ENCODE data around the gene CCDC93.
"Not testable (repeated sequence)": the region's sequence is repeated elsewhere in the genome, so short reads cannot be mapped to it uniquely, and the experiment has no call there.

The CCDC93 gene

DNA sequence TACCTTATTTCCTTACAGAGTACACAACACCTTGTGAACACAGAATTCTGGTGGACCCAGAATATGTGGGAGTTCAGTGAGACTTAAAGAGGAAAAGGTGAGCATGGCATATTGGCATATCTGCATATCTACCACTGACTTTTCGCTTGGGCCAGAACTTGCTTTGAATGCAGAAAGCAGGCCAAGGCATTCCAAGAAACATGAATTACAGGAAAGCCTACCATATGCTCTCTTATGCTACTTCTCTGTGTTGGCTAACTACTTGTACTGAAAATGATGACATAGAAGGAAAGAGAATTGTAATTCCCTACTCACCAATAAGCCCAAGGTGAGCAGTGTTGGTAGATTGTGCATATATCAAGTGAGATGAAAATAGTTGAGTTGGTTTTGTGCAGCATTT is 31.4 kb upstream of the CCDC93 start:
- no peak for DNase-seq

DNA sequence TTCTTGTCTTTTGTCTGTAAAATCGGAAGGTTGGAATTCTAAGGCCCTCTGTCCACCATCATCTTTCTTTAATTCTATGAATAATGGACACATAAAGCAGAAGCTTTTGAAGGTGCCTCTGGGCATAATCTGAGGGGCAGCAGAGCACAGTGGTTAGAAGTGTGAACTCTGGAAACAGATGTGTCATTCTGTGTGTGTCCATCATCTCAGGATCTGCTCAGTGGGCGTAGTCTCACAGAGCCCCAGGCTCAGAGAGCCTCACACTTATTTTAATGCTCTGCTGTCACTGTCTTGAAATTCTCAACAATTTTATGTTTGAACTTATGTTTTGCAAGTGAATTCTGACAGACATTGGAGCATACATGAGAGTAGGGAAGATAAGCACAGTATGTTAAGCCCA is 31.0 kb upstream of the CCDC93 start:
- no peak for DNase-seq

GRCh38 chr2:118044103-118044716 is 30.3 kb upstream of the CCDC93 start:
- no peak for DNase-seq

DNA sequence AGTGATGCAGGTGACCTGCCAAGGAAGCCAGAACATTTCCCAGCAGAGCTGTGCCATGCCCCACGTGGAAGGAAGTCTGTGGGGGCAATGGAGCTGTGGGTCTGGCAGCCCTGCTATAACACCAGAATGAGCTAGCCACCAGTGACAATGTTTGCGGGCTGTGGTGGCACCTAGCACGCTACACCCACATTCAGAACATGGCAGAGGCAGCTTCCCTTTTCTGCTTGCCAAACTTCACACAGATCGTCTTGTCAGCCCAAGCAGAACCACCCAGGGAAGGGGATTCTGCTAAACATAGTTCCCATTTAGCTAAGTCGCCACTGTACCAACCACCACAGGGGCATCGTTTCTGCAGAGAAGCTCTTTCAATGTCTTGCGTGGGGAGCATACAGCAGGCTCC is 27.0 kb upstream of the CCDC93 start:
- no peak for DNase-seq

DNA sequence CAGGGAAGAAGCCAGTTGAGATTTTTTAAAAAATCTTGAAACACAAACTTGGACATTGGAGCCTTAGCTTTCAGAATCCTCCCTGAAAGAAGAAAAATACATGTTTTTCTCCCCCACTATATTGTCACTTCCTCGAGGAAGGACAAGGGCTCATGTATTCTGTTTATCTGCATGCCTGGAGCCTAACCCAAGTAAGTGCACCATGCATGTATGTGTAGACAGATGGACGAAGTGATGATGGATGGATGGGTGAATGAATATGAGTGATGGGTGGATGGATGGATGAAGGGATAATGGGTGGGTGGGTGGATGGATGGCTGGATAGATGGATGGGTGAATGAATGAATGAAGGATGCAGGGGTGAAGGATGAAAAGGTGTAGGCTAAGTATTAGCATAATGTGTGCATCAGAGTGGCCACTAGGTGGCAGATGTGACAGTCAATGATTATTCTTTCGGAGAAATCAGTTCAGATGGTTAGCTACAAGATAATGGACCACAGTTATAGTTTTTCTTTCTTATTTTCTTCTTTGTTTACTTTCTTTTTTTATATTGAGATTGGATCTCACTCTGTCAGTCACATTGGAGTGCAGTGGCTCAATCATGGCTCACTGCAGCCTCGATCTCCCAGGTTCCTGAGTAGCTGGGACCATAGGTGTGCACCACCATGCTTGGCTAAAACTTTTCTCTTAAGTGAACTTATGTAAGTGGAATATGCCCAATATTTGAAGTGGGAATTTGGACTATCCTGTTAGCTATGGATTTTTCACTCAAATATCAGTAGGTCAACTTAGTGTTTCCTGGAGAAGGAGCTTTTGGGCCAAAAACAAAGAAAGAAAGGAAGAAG is 18.5 kb upstream of the CCDC93 start:
- DNase-seq: peak in 1 of 2 donors; percentile 45

- DNase-seq: no peak
These were observed 17.7 kb upstream of the CCDC93 start for GRCh38 chr2:118031566-118031965.

DNA sequence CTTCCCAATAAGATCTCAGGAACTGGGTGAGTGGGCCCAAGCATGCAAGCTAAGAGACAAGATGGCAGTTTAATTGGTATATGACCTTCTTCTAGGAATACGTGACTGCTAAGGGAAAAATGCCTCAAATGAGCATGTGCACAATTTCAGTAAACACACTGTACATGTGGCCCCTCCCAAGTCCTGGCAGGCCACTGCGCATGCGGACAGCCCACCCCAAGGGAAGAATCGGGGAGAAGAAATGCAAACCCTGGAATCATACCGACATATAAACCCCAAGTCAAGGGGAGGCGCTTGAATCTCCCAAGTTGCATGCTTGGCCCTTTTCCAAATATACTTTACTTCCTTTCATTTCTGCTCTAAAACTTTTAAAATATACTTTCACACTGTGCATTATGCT is 15.2 kb upstream of the CCDC93 start:
- DNase-seq: no peak

DNA sequence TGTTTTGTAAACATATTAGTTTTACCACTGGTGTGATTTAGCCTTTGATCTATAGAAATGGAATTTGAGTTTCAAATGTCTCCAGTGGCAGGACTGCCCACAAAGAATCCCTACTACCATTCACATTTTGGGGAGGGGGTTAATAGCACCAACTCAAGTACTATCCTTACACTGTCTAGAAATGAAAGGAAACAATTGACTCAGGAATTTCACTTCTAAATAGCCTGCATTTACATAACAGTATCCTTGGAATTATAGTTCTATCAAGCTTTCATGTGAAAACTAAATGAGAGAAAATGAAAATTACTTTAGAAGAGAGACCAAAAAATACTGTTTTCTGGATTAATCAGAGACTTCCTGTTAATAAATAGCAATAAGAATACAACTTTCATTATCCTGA is 7.5 kb upstream of the CCDC93 start:
- DNase-seq: no peak

DNA sequence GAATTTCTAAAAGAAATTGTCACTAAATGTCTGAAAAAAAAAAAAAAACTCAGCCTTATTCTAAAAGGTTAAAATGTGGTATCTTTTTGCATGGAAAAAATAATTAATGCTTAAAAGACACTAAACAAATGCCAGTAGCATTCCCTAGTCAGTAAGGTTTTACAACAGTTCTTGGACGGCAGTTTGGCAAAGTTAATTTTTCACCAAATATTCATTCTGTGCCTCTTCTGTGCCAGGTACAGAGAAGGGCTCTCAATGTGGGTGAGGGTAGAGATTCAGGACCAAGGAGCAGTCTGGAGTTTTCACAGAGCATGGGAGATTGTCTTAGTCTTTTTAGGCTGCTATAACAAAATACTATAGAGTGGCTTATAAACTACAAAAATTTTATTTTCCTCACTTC is 6.0 kb upstream of the CCDC93 start:
- no peak for DNase-seq

DNA sequence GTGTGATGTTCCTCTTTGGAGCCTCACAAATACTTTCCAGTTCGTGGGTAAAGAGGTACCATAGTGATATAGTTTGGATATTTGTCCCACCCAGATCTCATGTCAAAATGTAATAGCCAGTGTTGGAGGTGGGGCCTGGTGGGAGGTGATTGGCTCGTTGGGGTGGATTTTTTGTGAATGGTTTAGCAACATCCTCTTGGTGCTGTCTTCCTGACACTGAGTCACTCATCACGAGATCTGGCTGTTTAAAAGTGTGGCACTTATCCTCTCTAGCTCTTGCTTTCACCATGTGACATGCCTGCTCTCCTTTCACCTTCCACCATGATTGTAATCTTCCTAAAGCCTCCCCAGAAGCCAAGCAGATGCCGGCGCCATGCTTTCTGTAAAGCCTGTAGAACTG is 3.0 kb upstream of the CCDC93 start:
- no peak for DNase-seq

DNA sequence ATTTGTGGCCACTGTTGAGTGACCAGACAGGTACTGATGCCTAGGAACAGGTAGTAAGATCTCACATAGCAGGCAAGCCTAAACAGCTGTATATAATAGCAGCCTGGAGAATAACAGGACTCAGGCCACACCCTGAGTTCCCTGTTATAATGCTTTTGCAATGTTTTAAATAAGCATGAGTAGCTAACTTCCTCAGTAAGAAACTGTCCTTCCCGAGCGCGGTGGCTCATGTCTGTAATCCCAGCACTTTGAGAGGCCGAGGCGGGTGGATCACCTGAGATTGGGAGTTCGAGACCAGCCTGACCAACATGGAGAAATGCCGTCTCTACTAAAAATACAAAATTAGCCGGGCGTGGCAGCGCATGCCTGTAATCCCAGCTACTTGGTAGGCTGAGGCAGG is 1.9 kb upstream of the CCDC93 start:
- not testable (repeated sequence) for DNase-seq

DNA sequence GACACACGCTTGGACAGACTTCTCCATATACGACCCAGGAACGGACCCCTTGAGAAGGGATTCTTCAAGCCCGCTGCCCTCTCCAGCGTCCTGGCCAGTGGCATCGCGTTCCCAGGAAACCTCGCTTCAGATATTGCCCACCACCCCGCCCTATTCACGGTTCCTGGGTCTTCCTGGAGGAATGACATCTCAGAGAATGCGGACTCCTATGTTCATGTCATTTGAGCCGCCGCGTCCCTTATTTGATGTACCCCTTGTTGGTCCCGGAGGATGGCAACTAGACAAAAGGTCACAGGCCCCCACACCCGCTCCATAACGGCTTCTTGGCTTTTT is 588 bp upstream of the CCDC93 start:
- no peak for DNase-seq

DNA sequence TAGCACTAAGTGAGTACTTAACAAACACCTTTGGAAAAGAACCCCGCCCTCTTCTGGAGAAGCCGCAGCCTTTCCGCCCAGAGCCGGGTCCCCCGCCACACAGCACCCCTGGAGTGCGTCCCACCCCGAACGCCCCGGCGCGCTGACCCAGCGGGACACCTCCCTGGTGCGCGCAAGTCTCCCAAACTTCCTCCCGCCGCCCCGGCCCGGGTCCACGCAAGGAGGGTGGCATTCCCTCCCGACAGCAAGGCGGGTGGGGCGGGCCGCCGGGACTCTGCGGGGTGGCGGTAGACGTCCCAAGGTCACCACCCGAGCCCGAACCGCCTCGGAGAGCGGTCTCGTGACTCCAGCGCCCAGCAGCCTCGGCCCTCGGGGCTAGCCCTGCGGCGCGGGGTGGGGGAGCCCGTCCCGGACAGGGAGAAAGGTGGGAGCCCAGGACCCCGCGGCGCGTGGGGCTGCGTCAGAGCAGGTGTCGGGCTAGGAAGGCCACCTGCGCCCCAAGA is 598 bp downstream of the CCDC93 start:
- DNase-seq: no peak

DNA sequence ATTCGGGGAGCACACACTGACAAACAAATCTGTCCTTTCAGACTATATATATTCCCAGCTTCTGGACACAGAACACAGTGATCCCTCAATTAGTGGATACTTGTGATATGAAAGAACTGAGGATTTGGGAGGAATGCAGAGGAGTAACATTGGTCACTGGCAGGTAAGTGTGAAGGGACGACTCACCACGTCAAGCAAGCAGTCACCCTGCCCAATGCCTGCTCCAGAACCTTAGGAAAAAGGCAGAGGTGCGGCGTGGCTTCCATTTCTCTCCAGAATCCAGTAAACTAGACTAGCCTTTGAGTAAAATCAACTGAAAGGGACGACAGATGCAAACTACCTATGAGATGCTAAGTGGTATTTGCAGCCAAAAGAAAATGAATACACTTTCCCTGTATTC is 1.1 kb downstream of the CCDC93 start:
- DNase-seq: no peak

DNA sequence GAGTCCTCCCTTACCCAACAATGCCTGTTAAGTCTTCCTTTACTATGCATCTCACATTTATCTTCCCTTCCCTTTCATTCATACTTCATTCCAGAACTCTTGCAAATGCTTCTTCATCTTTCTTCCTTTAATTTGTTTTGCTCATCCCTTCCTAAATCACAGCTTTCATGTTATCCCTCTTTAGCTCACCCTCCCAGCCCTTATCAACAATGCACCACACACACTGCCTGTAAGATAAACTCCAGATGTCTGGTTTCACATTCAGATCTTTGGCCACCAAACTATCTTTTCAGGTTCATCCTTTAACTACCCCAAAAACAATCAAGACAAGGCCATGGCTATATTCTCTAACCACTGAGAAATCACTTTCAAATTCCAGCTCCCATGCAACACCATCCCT is 3.4 kb downstream of the CCDC93 start:
- DNase-seq: no peak

- no peak for DNase-seq
These were observed 7.0 kb downstream of the CCDC93 start for GRCh38 chr2:118006861-118007260.

DNA sequence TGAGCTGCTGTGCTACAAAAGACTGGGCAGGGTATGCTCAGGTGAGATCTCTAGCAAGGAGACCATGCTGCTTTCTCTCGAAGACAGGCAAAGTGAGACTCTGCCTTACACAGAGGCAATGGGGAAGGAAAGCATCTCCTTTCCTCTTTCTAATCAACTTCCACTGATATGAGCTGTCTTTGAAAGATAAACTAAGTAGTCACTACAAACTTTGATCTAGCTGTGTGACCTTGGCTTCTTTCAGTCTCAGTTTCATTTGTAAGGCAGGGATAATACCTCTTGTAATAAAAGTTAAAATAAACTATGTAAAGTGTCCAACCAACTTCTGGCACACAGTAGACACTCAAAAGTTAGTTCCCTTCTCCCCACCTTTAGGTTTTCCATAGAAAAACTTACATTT is 7.5 kb downstream of the CCDC93 start:
- no peak for DNase-seq

GRCh38 chr2:118003396-118003824 is 10.5 kb downstream of the CCDC93 start:
- DNase-seq: peak; percentile 26 to 90

DNA sequence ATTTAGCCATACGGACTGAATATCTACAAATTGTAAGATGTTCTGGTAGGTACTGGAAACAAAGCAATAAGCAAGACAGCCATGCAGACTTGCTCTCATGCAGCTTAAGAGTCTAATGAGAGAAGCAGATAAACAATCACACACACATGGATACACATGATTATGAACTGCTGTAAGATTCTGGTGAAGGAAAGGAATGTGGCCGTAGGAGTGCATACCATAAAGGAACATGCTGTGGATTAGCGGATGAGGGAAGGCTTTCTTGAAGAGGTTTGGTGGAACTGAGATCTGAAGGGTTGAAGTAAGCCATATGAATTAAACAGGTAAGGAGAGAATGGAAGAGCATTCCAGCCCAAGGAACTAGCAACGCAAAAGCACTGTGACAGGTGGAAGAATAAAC is 13.8 kb downstream of the CCDC93 start:
- DNase-seq: no peak

GRCh38 chr2:117997872-117998454 is 15.9 kb downstream of the CCDC93 start:
- no peak for DNase-seq

DNA sequence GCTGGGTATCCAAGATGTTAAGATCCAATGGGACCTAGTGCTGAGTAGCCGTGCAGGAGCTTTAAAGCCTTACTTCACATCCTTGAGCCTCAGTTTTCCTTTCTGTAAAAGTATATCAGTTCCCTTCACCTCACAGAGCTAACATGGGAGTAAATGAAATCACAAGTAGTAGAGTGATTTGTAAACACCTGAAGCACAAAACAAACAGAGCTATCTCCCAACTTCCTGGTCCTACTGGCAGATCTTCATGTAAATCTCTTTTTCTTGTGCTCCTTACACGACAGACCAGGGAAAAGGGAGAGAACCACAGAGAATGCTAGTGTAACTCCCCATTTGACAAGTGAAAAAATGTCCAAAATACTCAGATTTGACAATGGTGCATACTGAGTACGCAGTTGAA is 17.3 kb downstream of the CCDC93 start:
- DNase-seq: no peak

- DNase-seq: no peak
These were observed 19.1 kb downstream of the CCDC93 start for GRCh38 chr2:117994729-117995128.

- no peak for DNase-seq
These were observed 23.9 kb downstream of the CCDC93 start for GRCh38 chr2:117989854-117990438.

GRCh38 chr2:117987121-117987520 is 26.7 kb downstream of the CCDC93 start:
- no peak for DNase-seq
